GM12878 (cell line): Measurements from ENCODE around the gene DCBLD1. TPM values are rescaled to one million over a fixed set of nuclear protein-coding genes. Genes with fewer than 3 reads are reported as not detected.

ENCODE experiments used
- ATAC-seq: fragments of 200-7000 bp; cut with Tn5 transposase; 3 replicates; pipeline ENCODE4 v1.9.1; 2020; ENCODE audit warnings: mild to moderate bottlenecking, moderate library complexity
- BruUV-seq: library from RNA; stranded (reverse); fragments of 400-500 nt; replicated peaks from 2 replicates; lab custom pipeline; 2021; lab: Mats Ljungman, UMichigan
- CTCF ChIA-PET: fragments of 300-600 bp; sonication (Branson Sonifier 250); formaldehyde crosslinking; extraction: SDS; loops from one replicate; lab custom pipeline; 2021; ENCODE audit warnings: inconsistent platforms; lab: Yijun Ruan, JAX
- POLR2A ChIA-PET: fragments of 350-600 bp; formaldehyde crosslinking; extraction: SDS; loops from one replicate; lab custom pipeline; 2021; ENCODE audit warnings: inconsistent platforms; lab: Charles Lee
- RAD21 ChIA-PET: fragments of 300-600 bp; sonication (Branson Sonifier 250); formaldehyde crosslinking; loops from one replicate; lab custom pipeline; 2023; ENCODE audit warnings: antibody characterized with exemption; ENCODE audit not compliant: unreplicated experiment; lab: Charles Lee
- SMC1A ChIA-PET: fragments of 300-600 bp; sonication (Branson Sonifier 250); formaldehyde crosslinking; loops from one replicate; lab custom pipeline; 2023; ENCODE audit not compliant: unreplicated experiment, uncharacterized antibody; lab: Charles Lee
- DNase-seq: peaks from one replicate; pipeline ENCODE4 v3.0.0-alpha.2; 2011; ENCODE audit warnings: low read depth, low spot score
- FAIRE-seq: peaks from 3 replicates; lab custom pipeline; 2011; peaks lifted over from hg19 to GRCh38; lab: Jason Lieb, UNC
- H2AFZ ChIP-seq: 2 replicates; pipeline ENCODE4 v1.6.0; 2011; ENCODE audit warnings: low read depth, low read length, control low read depth; ENCODE audit not compliant: control insufficient read depth
- H3K27ac ChIP-seq: 2 replicates; pipeline ENCODE4 v1.5.1; 2011; ENCODE audit warnings: control low read depth; ENCODE audit not compliant: control insufficient read depth, insufficient read depth
- H3K27me3 ChIP-seq, 2 experiments: replicated peaks in 1 of 2; 2 replicates each; pipeline versions ENCODE4 v1.6.0 to v1.6.1; 2011; ENCODE audit warnings: low read length in 1 of 2; ENCODE audit not compliant: control insufficient read depth in 2 of 2, insufficient read depth in 2 of 2
- H3K36me3 ChIP-seq, 2 experiments: 2 replicates each; pipeline ENCODE4 v1.5.1; 2011; ENCODE audit warnings: low read length in 1 of 2; ENCODE audit not compliant: control insufficient read depth in 2 of 2, insufficient read depth in 2 of 2
- H3K4me1 ChIP-seq: 2 replicates; pipeline ENCODE4 v1.6.1; 2011; ENCODE audit warnings: mild to moderate bottlenecking, low read length, moderate library complexity, mixed read lengths; ENCODE audit not compliant: control insufficient read depth, insufficient read depth
- H3K4me2 ChIP-seq: 2 replicates; pipeline ENCODE4 v1.6.0; 2011; ENCODE audit warnings: control low read depth; ENCODE audit not compliant: control insufficient read depth, insufficient read depth
- H3K4me3 ChIP-seq: fragments of 200-600 bp; sonication (generic); 2 replicates; pipeline ENCODE4 v1.5.1; 2016
- H3K79me2 ChIP-seq: 2 replicates; pipeline ENCODE4 v1.6.0; 2011; ENCODE audit warnings: low read length; ENCODE audit not compliant: control insufficient read depth, insufficient read depth
- H3K9ac ChIP-seq: 2 replicates; pipeline ENCODE4 v1.8.0; 2011; ENCODE audit warnings: low read length, control low read depth, mixed read lengths; ENCODE audit not compliant: control insufficient read depth, insufficient read depth
- H3K9me3 ChIP-seq: replicated peaks from 3 replicates; pipeline ENCODE4 v1.5.1; 2011; ENCODE audit warnings: mild to moderate bottlenecking, low read length; ENCODE audit not compliant: control insufficient read depth, insufficient read depth
- H4K20me1 ChIP-seq: 2 replicates; pipeline ENCODE4 v1.6.0; 2011; ENCODE audit not compliant: control insufficient read depth, insufficient read depth
- CHD4 ChIP-seq: fragments of 200-600 bp; sonication (generic); IDR thresholded peaks from 2 replicates; pipeline ENCODE4 v1.6.1; 2016; ENCODE audit warnings: mild to moderate bottlenecking
- EZH2 ChIP-seq: IDR thresholded peaks from 2 replicates; pipeline ENCODE4 v1.6.1; 2012; ENCODE audit warnings: low read depth, mild to moderate bottlenecking, control low read depth, inconsistent platforms, low read length, borderline replicate concordance; ENCODE audit not compliant: control insufficient read depth
- MEF2B ChIP-seq: fragments of 450-650 bp; IDR thresholded peaks from 2 replicates; pipeline ENCODE4 v1.6.1; 2018; ENCODE audit warnings: mild to moderate bottlenecking, moderate library complexity; ENCODE audit not compliant: partially characterized antibody, poor library complexity, severe bottlenecking
- NBN ChIP-seq: fragments of 450-650 bp; IDR thresholded peaks from 2 replicates; pipeline ENCODE4 v1.6.1; 2016
- NFXL1 ChIP-seq: fragments of 450-650 bp; IDR thresholded peaks from 2 replicates; pipeline ENCODE4 v1.6.1; 2017; ENCODE audit warnings: antibody characterized with exemption, mild to moderate bottlenecking, borderline replicate concordance
- NR2C2 ChIP-seq: IDR thresholded peaks from 2 replicates; pipeline ENCODE4 v1.6.1; 2011; ENCODE audit warnings: borderline replicate concordance, low read depth; ENCODE audit not compliant: control insufficient read depth, insufficient read length
- PKNOX1 ChIP-seq: fragments of 450-650 bp; IDR thresholded peaks from 2 replicates; pipeline ENCODE4 v1.6.1; 2016; ENCODE audit warnings: mild to moderate bottlenecking
- POLR2AphosphoS5 ChIP-seq: IDR thresholded peaks from 2 replicates; pipeline ENCODE4 v1.6.1; 2011; ENCODE audit warnings: mild to moderate bottlenecking, low read length, inconsistent platforms
- SIN3A ChIP-seq: IDR thresholded peaks from 2 replicates; pipeline ENCODE4 v1.6.1; 2012; ENCODE audit warnings: low read depth, low read length, improper control_type of control experiment
- SMC3 ChIP-seq: IDR thresholded peaks from 2 replicates; pipeline ENCODE4 v1.6.1; 2011; ENCODE audit warnings: low read length, improper control_type of control experiment, borderline replicate concordance
- SP1 ChIP-seq: IDR thresholded peaks from one replicate; pipeline ENCODE4 v1.6.1; 2011; ENCODE audit warnings: low read depth, low read length
- SUZ12 ChIP-seq: fragments of 200-600 bp; sonication (generic); IDR thresholded peaks from one replicate; pipeline ENCODE4 v1.6.1; 2018; ENCODE audit warnings: antibody characterized with exemption, mild to moderate bottlenecking; ENCODE audit not compliant: unreplicated experiment
- ZNF207 ChIP-seq: fragments of 450-650 bp; IDR thresholded peaks from 2 replicates; pipeline ENCODE4 v1.6.1; 2014; ENCODE audit warnings: antibody characterized with exemption, mild to moderate bottlenecking, borderline replicate concordance
- WGBS: methylation state at CpG from one replicate; pipeline ENCODE4 v1.1.6; 2016; ENCODE audit warnings: low lambda C conversion rate; ENCODE audit not compliant: insufficient replicate concordance, insufficient coverage; ENCODE audit errors: missing lambda C conversion rate; 5-methylcytosine and 5-hydroxymethylcytosine counted together
- in situ Hi-C: fragments of 300-500 bp; cut with MboI; formaldehyde crosslinking; loops from 9 replicates; pipeline ENCODE4 v1.14.3; 2018; ENCODE audit warnings: mixed read lengths
- intact Hi-C: fragments of 100-400 bp; cut with micrococcal nuclease; formaldehyde crosslinking; loops from one replicate; pipeline ENCODE4 v1.14.2; 2022; ENCODE audit not compliant: unreplicated experiment
- polyA plus RNA-seq, 11 experiments: library from polyadenylated mRNA; depleted of rRNA in 4 of 11; unstranded in 6 of 11; stranded (reverse) in 5 of 11; fragments of >200 nt; fragmentation: Nextera tagmentation in 4 of 11; fragmentation: Illumina TruSeq in 1 of 11; extraction: Ambion mirVana in 4 of 11; extraction: Trizol in 1 of 11; gene quantifications; 1 replicate in 1 of 11; 2 replicates in 10 of 11; pipeline versions ENCODE4 v1.2.1 to v1.2.3, GENCODE V29; 2011 to 2016; ENCODE audit warnings: inconsistent platforms in 2 of 11, missing spikeins in 2 of 11, low read depth in 1 of 11
- total RNA-seq, 4 experiments: library from RNA; depleted of rRNA in 3 of 4; stranded (reverse); fragments of >200 nt in 3 of 4; fragmentation: Illumina TruSeq in 1 of 4; extraction: Trizol in 1 of 4; gene quantifications; 2 replicates each; pipeline versions ENCODE4 v1.2.1 to v1.2.3, GENCODE V29; 2013 to 2021
- TF ChIP-seq, protein P1 (sequence below): fragments of 450-650 bp; formaldehyde crosslinking; IDR thresholded peaks from 2 replicates; pipeline ENCODE4 v1.5.0; 2022; ENCODE audit warnings: mild to moderate bottlenecking, missing genetic modification characterization

Gene DCBLD1
- total and polyA plus RNA-seq, 10 of the 15 experiments (the other 5 are each of a cell fraction or from before 2014, with no cell fraction given): 0.92 to 9.2 (median 8.3) TPM

GRCh38 chr6:117520603-117521395 is 38.3 kb downstream of the DCBLD1 start:
- Histone ChIP-seq H3K4me3 (no peak overlapping the region), H3K4me1 (no peaks in the 10 kb centered on the region), H3K27me3 (no peaks in the 10 kb centered on the region), H4K20me1 (no peaks in the 10 kb centered on the region), H3K27ac (no peak overlapping the region), H3K79me2 (no peaks in the 10 kb centered on the region), H3K36me3 (no peaks in the 10 kb centered on the region), H3K4me2 (no peak overlapping the region), H3K9me3 (no peaks in the 10 kb centered on the region; the same call in 2 of the 3 replicates), H3K9ac (no peak overlapping the region), H2AFZ (no peak overlapping the region)
- ChIA-PET RAD21 (no interaction called here), POLR2A (no interaction called here), SMC1A (interaction anchor here (0.7 to 1.5 kb wide), 3 partner anchors 9 to 71 kb away, joined by 3 read pairs; no protein-coding TSS in a partner anchor), CTCF (interaction anchor here (0.6 kb wide), 1 partner anchor 875 kb away, joined by 3 read pairs; no protein-coding TSS in a partner anchor)
- TF ChIP-seq NR2C2: no peak
- TF ChIP-seq, protein P1, sequence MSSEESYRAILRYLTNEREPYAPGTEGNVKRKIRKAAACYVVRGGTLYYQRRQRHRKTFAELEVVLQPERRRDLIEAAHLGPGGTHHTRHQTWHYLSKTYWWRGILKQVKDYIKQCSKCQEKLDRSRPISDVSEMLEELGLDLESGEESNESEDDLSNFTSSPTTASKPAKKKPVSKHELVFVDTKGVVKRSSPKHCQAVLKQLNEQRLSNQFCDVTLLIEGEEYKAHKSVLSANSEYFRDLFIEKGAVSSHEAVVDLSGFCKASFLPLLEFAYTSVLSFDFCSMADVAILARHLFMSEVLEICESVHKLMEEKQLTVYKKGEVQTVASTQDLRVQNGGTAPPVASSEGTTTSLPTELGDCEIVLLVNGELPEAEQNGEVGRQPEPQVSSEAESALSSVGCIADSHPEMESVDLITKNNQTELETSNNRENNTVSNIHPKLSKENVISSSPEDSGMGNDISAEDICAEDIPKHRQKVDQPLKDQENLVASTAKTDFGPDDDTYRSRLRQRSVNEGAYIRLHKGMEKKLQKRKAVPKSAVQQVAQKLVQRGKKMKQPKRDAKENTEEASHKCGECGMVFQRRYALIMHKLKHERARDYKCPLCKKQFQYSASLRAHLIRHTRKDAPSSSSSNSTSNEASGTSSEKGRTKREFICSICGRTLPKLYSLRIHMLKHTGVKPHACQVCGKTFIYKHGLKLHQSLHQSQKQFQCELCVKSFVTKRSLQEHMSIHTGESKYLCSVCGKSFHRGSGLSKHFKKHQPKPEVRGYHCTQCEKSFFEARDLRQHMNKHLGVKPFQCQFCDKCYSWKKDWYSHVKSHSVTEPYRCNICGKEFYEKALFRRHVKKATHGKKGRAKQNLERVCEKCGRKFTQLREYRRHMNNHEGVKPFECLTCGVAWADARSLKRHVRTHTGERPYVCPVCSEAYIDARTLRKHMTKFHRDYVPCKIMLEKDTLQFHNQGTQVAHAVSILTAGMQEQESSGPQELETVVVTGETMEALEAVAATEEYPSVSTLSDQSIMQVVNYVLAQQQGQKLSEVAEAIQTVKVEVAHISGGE (CRISPR knock-in tag): no peak
- TF ChIP-seq SIN3A: no peak
- TF ChIP-seq POLR2AphosphoS5: no peak
- no peak for TF ChIP-seq SUZ12
- TF ChIP-seq SMC3: no peak
- TF ChIP-seq PKNOX1: no peak
- no peak for TF ChIP-seq EZH2
- no peak for TF ChIP-seq CHD4
- TF ChIP-seq MEF2B: no peak
- no peak for TF ChIP-seq NFXL1
- TF ChIP-seq ZNF207: no peak
- TF ChIP-seq NBN: no peak
- TF ChIP-seq SP1: no peak
- intact Hi-C loops (no loop called here), in situ Hi-C loops (no loop called here)
- no peak for ATAC-seq
- DNase-seq: no peak
- FAIRE-seq: no peak
- WGBS: 47% methylated on average over 2 of the region's 4 CpGs
- BruUV-seq: no TSS peak
